HG03066 (cell line): ENCODE data around the gene AOC1.

Experiments used
- ATAC-seq: cut with Tn5 transposase; IDR thresholded peaks from one replicate; pipeline ENCODE4 v1.9.1; 2021; ENCODE audit warnings: low read depth; ENCODE audit not compliant: unreplicated experiment

AOC1 gene

DNA sequence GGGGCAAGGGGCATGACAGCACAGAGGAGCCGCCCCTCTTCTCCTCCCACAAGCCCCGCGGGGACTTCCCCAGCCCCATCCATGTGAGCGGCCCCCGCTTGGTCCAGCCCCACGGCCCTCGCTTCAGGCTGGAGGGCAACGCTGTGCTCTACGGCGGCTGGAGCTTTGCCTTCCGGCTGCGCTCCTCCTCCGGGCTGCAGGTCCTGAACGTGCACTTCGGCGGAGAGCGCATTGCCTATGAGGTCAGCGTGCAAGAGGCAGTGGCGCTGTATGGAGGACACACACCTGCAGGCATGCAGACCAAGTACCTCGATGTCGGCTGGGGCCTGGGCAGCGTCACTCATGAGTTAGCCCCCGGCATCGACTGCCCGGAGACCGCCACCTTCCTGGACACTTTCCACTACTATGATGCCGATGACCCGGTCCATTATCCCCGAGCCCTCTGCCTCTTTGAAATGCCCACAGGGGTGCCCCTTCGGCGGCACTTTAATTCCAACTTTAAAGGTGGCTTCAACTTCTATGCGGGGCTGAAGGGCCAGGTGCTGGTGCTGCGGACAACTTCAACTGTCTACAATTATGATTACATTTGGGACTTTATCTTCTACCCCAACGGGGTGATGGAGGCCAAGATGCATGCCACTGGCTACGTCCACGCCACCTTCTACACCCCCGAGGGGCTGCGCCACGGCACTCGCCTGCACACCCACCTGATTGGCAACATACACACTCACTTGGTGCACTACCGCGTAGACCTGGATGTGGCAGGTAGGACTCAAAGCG is 5.1 kb downstream of the AOC1 start:
- no peak for ATAC-seq

DNA sequence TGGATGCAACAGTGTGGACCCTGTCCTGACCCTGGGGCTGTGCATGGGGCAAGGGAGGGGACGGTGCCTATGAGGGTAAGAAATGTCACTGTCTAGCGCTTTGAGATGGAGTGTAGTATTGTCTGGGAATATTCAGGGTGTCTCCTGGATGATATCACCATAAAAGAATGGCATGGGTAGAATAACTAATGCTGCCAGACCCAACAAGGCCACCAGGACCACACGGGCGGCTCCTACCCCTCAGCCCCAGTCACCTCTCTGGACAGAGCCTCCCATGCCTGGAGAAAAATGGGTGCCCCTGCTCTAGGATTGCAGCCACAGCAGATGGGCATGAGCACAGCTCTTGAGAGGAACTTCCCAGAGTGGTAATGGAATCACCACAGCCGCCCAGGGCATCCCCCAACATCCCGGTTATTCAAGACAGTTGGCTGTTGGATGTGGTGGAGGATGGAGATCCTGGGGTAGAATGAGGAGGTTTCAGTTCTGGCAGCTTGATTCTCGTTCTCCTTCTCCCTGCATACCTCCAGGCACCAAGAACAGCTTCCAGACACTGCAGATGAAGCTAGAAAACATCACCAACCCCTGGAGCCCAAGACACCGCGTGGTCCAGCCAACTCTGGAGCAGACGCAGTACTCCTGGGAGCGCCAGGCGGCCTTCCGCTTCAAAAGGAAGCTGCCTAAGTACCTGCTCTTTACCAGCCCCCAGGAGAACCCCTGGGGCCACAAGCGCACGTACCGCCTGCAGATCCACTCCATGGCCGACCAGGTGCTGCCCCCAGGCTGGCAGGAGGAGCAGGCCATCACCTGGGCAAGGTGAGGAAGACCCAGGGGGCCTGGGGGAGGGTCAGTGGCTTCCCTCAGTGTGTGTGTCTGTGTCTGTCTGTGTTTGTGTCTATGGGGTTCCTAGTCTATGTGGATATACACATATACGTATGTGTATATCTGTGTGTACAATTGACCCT is 6.2 kb downstream of the AOC1 start:
- no peak for ATAC-seq

DNA sequence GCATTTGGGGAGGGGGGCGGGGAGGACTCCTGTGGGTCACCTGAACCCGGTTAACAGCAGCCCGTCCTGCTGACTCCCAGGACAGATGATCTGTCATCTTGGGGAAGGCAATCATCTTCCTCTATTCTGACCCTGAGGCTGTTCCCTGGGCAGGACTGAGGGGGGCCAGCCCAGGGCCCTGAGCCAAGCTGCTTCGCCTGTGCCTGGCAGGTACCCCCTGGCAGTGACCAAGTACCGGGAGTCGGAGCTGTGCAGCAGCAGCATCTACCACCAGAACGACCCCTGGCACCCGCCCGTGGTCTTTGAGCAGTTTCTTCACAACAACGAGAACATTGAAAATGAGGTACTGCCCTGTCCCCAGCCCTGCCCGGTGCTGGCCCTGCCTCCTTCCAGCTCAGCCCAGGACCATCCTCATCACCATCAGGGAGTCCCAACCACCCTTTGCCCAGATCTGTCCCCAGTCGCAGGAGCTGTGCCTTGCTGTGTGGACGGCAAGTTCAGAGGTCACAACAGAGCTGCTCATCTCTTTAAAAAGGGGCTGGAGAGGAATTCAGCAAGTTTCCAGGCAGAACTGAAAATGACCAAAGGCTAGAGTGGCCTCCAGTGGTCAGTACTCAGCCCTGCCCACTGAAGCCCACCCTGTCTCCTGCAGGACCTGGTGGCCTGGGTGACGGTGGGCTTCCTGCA is 8.1 kb downstream of the AOC1 start:
- no peak for ATAC-seq

DNA sequence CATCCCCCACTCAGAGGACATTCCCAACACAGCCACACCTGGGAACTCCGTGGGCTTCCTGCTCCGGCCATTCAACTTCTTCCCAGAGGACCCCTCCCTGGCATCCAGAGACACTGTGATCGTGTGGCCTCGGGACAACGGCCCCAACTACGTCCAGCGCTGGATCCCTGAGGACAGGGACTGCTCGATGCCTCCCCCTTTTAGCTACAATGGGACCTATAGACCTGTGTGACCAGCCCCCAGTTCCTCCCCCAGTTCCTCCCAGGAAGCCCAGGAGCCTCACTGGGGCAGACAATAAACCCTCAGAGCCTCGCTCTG is 8.6 kb downstream of the AOC1 start:
- ATAC-seq = no peak

DNA sequence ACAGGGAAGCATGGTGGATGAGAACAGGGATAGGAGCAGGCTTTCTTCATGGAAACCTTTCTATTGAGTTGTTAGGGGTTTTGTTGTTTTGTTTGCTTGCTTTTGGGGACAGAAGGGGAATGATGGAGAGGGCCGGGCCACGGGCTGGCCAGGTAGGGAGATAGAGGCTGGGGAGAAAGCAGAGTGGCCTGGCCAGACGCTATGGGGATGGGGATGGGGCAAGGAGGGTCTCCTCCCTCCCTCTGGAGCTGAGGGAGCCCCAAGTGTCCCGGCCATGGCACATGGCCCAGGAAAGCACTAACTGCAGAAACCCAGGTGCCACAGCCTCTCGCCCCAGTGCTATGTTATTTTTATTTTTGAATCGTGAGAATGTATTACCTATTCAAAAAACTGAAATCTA is 10.0 kb downstream of the AOC1 start:
- no peak for ATAC-seq

DNA sequence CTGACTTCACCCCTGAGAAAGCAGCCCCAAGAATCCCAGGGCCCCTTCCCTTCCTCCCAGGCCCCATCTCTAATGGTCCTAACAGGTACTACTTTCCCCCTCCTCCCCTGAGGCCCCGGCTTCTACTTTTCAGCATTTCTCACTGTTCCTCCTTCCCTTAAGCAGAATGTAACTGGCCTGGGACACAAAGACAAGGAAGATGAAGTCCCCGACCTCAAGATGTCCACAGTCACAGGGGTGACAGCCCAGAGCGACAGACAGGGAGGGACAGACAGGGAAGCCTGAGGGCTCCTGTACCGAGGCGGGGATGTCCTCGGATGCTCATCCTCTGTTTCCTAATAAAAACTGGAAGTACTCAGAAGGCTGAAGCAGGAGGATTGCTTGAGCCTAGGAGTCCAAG is 11.6 kb downstream of the AOC1 start:
- no peak for ATAC-seq

DNA sequence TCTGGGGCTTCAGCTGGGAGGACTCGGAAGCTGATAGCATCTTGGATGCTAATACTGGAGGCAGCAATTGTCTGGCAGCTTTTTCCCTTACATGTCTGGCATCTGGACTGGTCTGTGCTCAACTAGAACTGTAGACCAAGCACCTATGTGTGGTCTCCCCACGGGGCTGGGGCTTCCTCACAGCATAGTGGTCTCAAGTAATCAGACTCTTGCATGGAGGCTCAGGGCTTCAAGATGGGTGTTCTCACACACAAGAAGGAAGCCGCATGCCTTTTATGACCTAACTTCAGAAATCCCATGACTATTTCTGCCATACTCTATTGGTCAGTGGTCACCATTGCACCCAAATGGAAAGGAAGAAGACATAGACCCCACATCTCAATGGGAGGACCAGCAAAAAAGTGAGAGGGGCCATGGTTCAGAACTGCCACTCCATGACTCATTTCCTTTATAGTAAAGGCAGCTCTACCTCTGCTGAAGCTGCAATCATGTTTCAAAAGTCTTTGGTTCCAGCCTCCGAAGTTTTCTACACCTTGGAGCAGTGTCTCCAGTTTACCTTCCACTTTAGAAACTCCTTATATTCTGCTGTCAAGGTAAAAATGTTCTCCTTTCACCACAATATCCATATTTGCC is 14.7 kb downstream of the AOC1 start:
- no peak for ATAC-seq

DNA sequence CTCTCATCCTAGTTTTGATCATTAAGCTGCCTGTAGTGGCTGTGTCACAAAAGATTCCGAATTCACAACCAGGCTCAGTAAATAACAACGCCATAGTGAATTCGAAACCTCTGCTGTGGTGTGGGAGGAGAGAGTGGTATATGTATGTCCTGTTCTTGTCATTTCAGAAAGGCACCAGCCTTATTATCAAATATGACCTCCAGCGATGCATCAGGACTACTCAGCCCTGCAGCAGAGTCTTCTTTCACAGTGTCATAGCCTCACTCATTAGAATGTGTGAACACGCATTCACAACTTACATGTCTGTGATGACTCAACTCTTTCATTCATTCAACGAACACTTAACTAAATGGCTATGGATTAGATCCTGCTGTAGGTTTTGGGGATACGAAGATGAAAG is 15.3 kb downstream of the AOC1 start:
- ATAC-seq = no peak

DNA sequence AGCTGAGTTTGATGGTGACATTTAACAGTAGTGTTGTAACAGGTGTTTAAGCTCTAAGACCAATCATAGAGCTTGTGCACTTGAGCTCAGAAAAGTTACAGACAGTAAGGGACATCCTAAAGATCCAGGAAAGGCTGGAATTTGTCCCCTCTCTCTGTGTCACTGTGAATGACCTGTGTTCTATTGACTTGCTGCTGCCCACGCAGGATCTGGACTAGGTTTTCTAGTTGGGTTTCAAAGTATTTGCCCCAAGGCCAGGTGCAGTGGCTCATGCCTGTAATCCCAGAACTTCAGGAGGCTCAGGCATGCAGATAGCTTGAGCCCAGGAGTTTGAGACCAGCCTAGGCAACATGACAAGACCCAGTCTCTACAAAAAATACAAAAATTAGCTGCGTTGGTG is 17.1 kb downstream of the AOC1 start:
- no peak for ATAC-seq

DNA sequence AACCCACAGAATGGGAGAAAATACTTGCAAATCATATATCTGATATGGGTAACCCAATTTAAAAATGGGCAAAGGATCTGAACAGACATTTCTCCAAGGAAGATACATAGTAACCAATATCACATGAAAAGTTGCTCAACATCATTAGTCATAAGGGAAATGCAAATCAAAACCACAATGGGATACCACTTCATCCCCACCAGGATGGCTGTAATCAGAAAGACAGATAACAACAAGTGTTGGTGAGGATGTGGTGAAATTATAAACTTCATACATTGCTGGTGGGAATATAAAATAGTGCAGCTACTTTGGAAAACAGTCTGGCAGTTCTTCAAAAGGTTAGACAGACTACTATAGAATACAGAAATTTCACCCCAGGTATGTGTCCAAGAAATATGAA is 19.3 kb downstream of the AOC1 start:
- ATAC-seq = no peak

DNA sequence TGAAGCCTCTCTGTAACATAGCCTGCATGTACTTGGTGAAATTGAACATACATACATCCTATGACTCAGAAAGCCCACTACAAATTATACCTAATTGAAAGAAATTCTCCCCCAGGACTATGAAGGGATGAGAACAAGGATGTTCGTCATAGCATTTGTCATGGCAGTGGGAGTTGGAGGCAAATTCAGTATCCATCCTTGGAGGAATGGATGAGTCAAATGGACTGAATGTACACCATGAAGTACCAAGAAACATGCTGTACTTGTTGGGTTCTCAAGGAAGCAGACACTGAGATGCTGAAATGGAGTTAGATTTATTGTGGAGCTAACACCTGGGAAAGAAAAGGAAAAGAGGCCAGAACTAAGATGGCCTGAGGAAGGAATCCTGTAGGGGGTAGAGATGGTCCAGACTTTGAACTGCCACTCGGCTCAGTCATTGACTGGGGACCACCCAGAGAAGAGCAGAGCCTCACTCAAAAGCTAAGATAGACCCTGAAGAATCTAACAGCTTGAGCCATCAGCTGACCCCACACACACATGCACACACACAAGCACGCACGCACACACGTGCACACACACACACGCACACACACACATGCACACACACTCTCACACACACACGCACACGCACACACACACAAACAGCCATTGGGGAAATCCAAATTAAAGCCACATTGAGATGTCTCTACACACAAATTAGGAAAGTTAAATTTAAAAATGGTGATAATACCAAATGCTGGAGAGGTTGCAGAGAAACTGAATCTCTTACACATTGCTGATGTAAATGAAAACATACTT is 22.3 kb downstream of the AOC1 start:
- ATAC-seq = no peak

DNA sequence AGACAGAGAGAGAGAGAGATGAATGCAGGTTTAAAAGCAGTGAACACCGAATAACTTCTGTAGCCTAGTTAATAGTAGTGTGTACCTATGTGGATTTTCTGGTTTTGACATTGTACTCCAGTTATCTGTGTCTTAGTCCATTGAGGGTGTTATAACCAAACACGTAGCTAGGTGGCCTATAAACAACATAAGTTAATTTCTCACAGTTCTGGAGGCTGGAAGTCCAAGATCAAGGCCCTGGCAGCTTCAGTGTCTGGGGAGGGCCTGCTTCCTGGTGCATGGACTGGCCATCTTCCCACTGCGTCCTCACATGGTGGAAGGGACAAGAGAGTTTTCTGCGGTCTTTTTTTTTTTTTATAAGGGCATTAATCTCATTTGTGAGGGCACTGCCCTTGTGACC is 23.5 kb downstream of the AOC1 start:
- no peak for ATAC-seq

DNA sequence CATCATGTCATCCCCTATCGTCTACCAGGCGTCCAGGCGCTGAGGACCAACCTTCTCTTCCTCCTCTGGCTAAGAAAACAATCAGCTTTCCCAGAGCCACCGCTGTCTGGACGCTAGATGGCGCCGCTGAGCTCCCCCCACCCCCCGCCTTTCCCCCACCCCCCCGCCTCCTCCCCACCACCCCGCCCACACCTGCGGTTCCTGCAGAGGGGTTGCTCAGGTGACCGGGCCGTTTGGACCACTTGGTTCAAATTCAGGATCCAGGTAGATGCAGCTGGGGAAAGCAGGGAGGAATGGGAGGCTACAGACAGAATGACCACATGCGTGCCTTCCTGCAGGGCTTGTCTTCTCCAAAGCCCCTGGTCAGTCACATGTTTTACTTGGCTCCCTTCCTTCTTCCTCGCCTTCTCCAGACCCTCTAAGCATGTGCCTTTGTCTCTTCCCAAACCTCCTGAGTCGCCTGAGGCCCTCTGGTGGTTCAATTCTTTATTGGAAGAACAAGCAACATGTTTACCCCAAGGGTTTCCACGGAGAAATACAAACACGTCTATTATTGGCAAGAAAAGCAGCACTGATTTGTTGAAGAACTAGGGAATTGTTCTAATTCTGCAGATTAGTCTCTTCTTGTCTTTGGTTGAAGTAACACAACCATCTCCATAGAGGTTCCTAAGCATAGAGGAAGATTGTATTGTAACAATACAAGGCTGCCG is 24.7 kb downstream of the AOC1 start:
- no peak for ATAC-seq

DNA sequence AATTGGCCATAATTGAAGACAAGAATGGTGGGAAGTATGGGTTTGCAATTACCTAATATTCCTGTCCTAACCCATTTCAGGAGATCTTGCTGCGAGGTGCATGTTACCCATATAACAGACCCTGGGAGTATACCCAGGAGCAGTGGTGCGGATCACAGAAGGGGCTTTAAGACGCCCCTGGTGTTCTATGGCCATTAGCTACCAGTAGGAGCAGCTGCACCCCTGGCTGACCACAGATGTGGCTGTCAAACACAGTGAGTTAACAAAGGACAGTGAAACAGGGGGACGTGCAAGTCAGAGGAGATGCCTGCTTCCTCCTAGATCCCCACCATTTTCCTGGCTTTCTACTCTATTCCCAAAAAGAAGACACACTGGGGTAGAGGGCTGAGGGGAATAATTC is 25.2 kb downstream of the AOC1 start:
- ATAC-seq = no peak

DNA sequence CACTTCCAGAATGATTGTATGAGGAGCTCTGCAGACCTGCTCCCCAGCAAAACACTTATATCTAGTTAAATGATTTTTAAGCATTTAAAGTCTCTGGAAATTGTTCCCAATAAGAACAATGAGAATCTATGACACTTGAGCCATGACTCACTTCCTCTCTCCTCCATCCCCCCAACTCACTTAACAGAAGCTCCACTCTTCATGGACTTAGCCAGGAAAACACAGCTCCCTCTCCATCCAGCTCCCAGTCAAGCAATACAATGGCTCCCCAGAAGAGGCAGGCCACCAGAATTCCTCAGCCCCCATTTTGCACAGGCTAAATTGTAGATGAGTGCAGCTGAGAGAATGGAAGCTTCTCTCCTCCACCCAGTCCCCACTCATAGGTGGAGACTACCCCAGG is 27.0 kb downstream of the AOC1 start:
- no peak for ATAC-seq

DNA sequence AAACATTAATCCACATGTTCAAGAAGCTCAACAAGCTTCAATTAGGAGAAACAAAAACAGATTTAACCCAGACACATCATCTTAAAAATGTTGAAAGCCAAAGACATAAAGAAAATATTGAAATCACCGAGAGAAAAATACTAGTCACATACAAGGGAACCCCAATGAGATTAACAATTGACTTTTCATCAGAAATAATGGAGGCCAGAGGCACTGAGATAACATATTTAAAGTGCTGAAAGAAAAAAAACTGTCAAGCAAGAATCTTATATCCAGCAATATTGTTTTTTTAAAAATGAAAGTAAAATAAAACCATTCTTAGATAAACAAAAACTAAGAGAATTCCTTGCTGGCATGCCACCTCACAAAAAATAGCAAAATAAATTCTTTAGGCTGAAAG is 28.9 kb downstream of the AOC1 start:
- ATAC-seq = no peak

DNA sequence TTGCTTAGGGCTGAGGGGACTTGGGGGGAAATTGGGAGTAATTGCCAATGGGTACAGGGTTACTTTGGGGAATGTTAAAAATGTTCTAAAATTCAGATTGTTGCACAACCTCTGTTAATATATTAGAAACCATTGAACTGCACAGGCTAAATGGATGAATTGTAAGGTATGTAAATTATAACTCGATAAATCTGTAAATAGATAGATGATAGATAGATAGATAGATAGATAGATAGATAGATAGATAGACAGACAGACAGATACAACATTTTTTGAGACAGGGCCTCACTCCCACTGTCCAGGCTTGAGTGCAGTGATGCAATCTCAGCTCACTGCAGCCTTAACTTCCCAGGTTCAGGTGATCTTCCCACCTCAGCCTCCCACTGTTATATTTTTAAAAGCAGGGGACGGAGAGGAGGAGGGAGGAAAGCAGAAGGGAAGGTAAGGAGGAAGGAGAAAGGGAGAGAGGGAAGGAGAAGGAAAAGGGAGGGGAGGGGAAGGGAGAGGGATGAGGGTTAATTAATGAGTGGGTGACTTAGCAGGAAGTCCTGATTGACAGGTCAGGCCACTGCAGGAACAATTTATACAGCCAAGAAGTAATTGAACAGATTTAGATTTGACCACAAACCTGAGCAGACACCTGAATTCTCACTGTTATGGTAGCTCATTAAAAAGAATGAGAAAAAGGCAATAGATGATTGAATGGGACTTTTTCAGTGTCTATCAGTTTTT is 38.7 kb downstream of the AOC1 start:
- ATAC-seq = no peak

DNA sequence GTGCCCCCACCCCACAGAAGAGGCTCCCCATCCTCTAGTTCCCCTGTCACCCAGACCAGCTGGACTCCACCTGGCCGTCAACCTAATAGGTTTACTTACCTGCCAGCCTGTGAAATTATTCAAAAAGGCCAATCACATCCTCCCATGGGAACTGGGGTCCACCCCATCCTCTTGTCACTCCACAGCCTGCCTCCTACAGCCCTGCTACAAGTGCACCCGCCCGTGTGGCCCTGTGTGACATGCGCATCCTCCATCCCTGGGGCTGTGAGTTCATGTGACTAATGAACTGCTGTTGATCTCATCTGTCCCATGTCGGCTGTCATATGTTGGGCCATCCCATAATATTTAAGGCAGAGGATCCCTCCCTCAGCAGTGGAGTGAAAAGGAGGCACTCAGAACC is 39.4 kb downstream of the AOC1 start:
- no peak for ATAC-seq

DNA sequence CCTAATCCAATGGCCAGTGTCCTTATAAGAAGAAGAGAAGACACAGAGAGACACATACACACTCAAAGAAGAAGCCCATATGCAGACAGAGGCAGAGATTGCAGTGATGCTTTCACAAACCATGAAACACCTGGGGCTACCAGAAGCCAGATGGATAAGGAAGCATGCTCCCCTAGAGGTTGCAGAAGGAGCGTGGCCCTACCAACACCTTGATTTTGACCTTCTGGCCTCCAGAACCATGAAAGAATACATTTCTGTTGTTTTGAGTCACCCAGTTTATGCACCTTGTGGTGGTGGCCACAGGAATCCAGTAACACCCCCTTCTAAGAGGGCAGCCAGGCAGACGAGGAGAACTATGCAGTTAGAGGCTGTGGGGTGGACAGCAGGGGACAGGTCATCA is 43.5 kb downstream of the AOC1 start:
- no peak for ATAC-seq
